ENCODE measurements around the gene AUH. TPM values are rescaled to one million over a fixed set of nuclear protein-coding genes. Genes with fewer than 3 reads are reported as not detected.

The AUH gene
- total and polyA plus RNA-seq, 9 of the 15 experiments (the other 6 are each of a cell fraction or from before 2014, with no cell fraction given), result 3.4 to 29.0 (median 10.1) TPM

GRCh38 chr9:91193087-91193657 is 168.5 kb downstream of the AUH start (continued):
- TF ChIP-seq AFF1 (IDR thresholded peaks at IDR 0.05; ENCODE audit: low read depth in 1 of 2, partially characterized antibody in 2 of 2) (peak in 1 of 2 experiments; percentile 19), GABPB2 (CRISPR knock-in tag; conservative IDR thresholded peaks at IDR 0.05) (no peak), CSDE1 (IDR thresholded peaks at IDR 0.05) (no peak), UBTF (IDR thresholded peaks at IDR 0.05; ENCODE audit: borderline replicate concordance in 1 of 2, low read depth in 2 of 2, low read length in 2 of 2) (peak in 1 of 2 experiments; percentile 69; a peak in 1 of 4 replicates), ZNF76 (CRISPR knock-in tag; IDR thresholded peaks at IDR 0.05; ENCODE audit: borderline replicate concordance) (no peak), EGR1 (conservative IDR thresholded peaks at IDR 0.05) (peak; percentile 71), MGA (IDR thresholded peaks at IDR 0.05) (peak; percentile 55; the same call in 1 of the 2 replicates), SMAD2 (IDR thresholded peaks at IDR 0.05; ENCODE audit: low read depth, low read length) (no peak), RBBP5 (IDR thresholded peaks at IDR 0.05; ENCODE audit: borderline replicate concordance, insufficient read depth, low read length, poor library complexity, severe bottlenecking) (peak; percentile 49)

Measured in K562 (cell line).